Breast epithelium (tissue), 3 donors: ENCODE measurements around the gene ROPN1L.

Experiments
- POLR2A ChIP-seq: fragments of 450-650 bp; IDR thresholded peaks from one replicate; pipeline ENCODE4 v1.6.1; 2016; ENCODE audit warnings: antibody characterized with exemption, mild to moderate bottlenecking, moderate library complexity
- POLR2AphosphoS5 ChIP-seq, 3 donors: sonication (generic); formaldehyde crosslinking; IDR thresholded peaks; one replicate each; pipeline ENCODE4 v1.6.1; 2017; ENCODE audit warnings: antibody characterized with exemption in 3 of 3
- TF ChIP-seq, protein P1 (sequence below), 3 donors: fragments of 450-650 bp; IDR thresholded peaks; one replicate each; pipeline ENCODE4 v1.5.1; 2016 to 2017; ENCODE audit warnings: antibody characterized with exemption in 3 of 3, mild to moderate bottlenecking in 3 of 3, moderate library complexity in 3 of 3

DNA sequence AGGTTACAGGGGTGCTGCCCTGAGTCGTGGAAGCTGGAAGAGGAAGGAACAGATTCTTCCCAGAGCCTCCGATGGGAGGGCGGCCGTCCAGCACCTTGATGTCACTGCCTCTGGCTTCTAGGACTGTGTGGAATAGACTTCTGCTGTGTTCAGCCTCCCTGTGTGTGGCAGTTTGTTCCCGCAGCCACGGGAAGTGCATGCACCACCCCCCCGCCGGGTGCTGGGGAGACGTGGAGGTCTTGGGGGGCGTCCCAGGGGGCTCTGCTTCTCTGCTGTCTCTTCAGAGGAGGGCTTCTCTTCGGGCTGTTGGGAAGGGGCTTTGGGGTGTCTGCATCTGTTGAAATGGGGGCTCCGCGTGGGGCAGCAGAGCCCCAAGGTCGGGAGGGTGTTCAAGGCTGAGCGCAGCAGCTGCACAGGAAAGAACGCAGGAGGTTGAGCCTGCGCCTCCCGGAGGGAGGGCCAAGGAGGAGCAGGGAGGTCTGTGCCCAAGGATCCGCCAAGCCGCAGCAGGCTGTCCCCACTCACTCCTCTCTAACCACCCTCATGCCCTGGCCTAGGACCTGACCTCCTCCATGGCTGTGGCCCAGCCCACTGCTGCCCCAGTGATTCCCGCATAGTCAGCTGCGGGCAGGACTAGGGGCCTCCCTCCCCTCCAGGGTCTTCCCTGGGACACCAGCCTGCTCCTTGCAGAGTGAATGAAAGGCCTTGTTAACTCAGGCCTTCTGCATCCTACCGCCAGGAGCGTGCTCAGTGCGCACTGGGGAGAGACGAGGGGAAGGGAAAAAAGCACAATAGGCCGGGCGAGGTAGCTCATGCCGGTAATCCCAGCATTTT is 45.0 kb downstream of the ROPN1L start:
- TF ChIP-seq POLR2A (no peak), POLR2AphosphoS5 (IDR thresholded peaks at IDR 0.05) (no peak)
- TF ChIP-seq, protein P1, sequence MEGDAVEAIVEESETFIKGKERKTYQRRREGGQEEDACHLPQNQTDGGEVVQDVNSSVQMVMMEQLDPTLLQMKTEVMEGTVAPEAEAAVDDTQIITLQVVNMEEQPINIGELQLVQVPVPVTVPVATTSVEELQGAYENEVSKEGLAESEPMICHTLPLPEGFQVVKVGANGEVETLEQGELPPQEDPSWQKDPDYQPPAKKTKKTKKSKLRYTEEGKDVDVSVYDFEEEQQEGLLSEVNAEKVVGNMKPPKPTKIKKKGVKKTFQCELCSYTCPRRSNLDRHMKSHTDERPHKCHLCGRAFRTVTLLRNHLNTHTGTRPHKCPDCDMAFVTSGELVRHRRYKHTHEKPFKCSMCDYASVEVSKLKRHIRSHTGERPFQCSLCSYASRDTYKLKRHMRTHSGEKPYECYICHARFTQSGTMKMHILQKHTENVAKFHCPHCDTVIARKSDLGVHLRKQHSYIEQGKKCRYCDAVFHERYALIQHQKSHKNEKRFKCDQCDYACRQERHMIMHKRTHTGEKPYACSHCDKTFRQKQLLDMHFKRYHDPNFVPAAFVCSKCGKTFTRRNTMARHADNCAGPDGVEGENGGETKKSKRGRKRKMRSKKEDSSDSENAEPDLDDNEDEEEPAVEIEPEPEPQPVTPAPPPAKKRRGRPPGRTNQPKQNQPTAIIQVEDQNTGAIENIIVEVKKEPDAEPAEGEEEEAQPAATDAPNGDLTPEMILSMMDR (IDR thresholded peaks at IDR 0.05) = no peak
